Heart left ventricle (tissue), 13 donors: ENCODE data around the gene PAEP.

Experiments
- CTCF ChIP-seq, 12 donors: fragments of 200-600 bp; sonication (generic) in 4 of 12; IDR thresholded peaks; one replicate each; pipeline versions ENCODE4 v1.5.0 to v1.8.0; 2018 to 2022; ENCODE audit warnings: antibody characterized with exemption in 12 of 12, mild to moderate bottlenecking in 5 of 12
- POLR2A ChIP-seq, 2 donors: fragments of 450-650 bp; IDR thresholded peaks; one replicate each; pipeline ENCODE4 v1.6.1; 2017; ENCODE audit warnings: antibody characterized with exemption in 2 of 2, mild to moderate bottlenecking in 2 of 2, moderate library complexity in 2 of 2
- donor health status: ischemic (EF 13 %, LVEDD 7.1; RV severe dilation, severe dysfunction).
- donor health status: DM: no; HTN: yes; CAD: no.
- donor health status: DM: no; HTN: no; CAD: no.
- donor health status: ischemic (EF 25% LVEDD 6.9; RV normal size, moderate dysfunction).
- donor health status: ischemic (EF 25% LVEDD 5.7; RV mildly dilated, moderate dysfunction).
- donor health status: ischemic (EF 35%, LVEDD 5.7; RV mildly dilated, moderate dysfunction).
- donor health status: nonischemic (EF 11% LVEDD 7.7; RV severe dilation, severe dysfunction).
- donor health status: DM: yes; HTN: yes; CAD: no.
- donor health status: PGD.
- donor health status: ischemic (EF 29% LVEDD 5.4; RV normal size, mild dysfunction).
- donor health status: nonischemic (EF 23%, LVEDD 6.1; RV moderate dilation, normal function).

GRCh38 chr9:135523521-135524129 lies 37.9 kb upstream of the PAEP start:
- TF ChIP-seq CTCF (IDR thresholded peaks at IDR 0.05) (no peak), POLR2A (IDR thresholded peaks at IDR 0.05) (no peak)
